Astrocyte of the spinal cord (primary cell): ENCODE results near the gene ROPN1L.
A peak's percentile ranks its signal among the peaks of the same experiment; 100 is the strongest.

Source experiments
- DNase-seq: peaks from one replicate; pipeline ENCODE4 v3.0.0; 2011; ENCODE audit warnings: low read depth, low spot score
- H3K4me3 ChIP-seq: 2 replicates; pipeline ENCODE4 v1.5.1; 2011; ENCODE audit warnings: low read depth, mild to moderate bottlenecking, low read length, moderate library complexity
- CTCF ChIP-seq: IDR thresholded peaks from 2 replicates; pipeline ENCODE4 v1.5.1; 2012; ENCODE audit warnings: low read depth, mild to moderate bottlenecking, low read length, inconsistent platforms
- in situ Hi-C: cut with HindIII; loops from 2 replicates; pipeline ENCODE4 v1.10.0; 2017; ENCODE audit warnings: low sequenced_read_pairs

Gene ROPN1L

GRCh38 chr5:10447041-10447440, 5.4 kb downstream of the ROPN1L start:
- DNase-seq: no peak
- in situ Hi-C loops: no loop called here
- H3K4me3 ChIP-seq: no peak overlapping the region
- TF ChIP-seq CTCF: no peak

- DNase-seq: no peak
- in situ Hi-C loops: no loop called here
- H3K4me3 ChIP-seq: no peak overlapping the region
- no peak for TF ChIP-seq CTCF
These were observed 7.2 kb downstream of the ROPN1L start for GRCh38 chr5:10448754-10449360.

- H3K4me3 ChIP-seq: no peak overlapping the region
- DNase-seq: no peak
- in situ Hi-C loops: no loop called here
- no peak for TF ChIP-seq CTCF
These were observed 9.6 kb downstream of the ROPN1L start for GRCh38 chr5:10451137-10451824.

DNA sequence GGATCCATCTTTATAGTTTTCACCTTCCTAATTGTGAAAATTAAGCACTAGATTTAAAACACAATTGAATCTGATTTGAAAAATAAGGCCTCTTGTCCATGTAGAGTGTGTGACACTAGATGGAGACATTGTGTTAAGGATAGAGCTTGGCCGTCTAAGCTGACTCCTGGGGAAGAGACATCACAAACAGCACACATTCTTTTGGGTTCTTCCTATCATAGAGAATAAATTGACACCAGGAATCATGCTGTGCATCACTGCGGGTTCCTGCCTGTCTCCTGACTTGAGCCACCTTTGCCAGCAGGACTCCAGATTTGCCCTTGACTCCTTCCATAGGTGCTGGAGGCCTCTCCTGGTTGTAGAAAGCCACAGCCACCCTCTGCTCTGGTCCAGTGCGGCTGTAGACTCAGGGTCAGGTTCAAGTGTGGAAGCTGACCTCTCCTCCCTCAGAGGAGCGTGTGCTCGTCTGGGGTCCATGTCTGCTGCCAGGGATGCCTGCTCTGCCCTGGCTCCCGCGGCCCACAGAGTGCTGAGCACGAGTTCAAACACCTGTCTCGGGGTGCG, 11.2 kb downstream of the ROPN1L start:
- H3K4me3 ChIP-seq: no peak overlapping the region
- in situ Hi-C loops: no loop called here
- peak; percentile 68 for TF ChIP-seq CTCF
- peak; percentile 87 for DNase-seq

- H3K4me3 ChIP-seq: no peak overlapping the region
- in situ Hi-C loops: no loop called here
- TF ChIP-seq CTCF: no peak
- peak; percentile 26 for DNase-seq
These were observed 11.9 kb downstream of the ROPN1L start for GRCh38 chr5:10453545-10453944.

DNA sequence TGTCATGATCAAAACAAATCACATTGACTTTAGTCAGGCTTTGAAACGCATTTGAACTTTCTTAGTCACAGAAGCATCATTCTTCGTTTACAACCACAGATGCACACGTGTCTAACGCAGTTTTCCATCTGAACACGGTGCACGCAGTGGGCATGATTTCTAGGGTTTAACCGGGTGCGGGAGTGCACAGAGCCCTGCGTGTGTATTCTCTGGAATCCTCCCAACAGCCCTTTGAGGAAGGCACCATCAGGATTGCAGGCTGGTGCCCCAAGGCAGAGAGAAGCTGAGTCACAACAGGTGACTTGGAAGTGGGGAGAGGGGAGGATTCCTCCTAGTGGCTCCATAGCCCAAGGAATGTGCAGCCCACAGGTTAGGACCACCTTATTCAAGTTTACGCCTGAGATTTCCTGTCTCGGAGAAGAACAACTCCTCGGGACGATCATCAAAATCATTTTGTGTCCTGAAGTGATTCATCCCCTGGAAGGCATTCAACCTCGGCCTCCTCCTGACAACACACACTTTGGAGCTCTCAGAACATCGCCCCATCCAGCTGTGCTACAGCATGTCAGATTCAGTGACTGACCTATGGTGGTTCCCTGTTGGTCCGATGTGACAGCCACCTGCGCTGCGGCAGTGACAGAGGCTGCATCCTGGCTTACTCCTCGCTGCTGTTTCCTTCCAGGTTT, 13.1 kb downstream of the ROPN1L start:
- peak; percentile 68 for DNase-seq
- H3K4me3 ChIP-seq: no peak overlapping the region
- in situ Hi-C loops: no loop called here
- no peak for TF ChIP-seq CTCF
